ENCODE measurements around the gene SLC44A1.

The SLC44A1 gene

DNA sequence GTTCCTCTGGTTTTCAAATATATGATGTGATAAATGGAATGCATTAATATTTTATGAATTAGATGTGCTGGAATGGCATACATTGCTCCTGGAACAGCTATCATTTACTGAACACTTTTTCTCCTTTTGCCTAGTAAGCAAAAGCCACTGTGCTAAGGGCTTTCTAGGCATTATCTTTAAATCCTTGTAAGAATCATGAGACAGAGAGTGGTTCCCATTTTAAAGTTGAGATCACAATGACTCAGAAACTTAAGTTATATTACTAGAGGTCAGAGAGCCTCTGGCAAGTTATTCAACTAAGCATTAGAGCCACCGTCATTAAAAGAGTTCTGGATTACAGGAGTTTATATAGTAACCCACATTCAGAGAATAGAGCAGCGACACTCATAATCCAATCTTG is 176.7 kb downstream of the SLC44A1 start:
- no peak overlapping the region for H3K4me3 ChIP-seq (ENCODE audit: low read depth, low read length)
- no peaks in the 10 kb centered on the region for H3K27me3 ChIP-seq (ENCODE audit: insufficient read depth, low read length)
- H3K36me3 ChIP-seq (ENCODE audit: insufficient read depth, low read length) = no peaks in the 10 kb centered on the region
- no peaks in the 10 kb centered on the region for H3K79me2 ChIP-seq (ENCODE audit: control insufficient read depth, insufficient read depth, low read length, unreplicated experiment)
- H3K27ac ChIP-seq (ENCODE audit: low read depth, low read length) = no peak overlapping the region
- no peaks in the 10 kb centered on the region for H3K4me1 ChIP-seq (ENCODE audit: control insufficient read depth, insufficient read depth, low read length, unreplicated experiment)
- H2AFZ ChIP-seq (ENCODE audit: low read length, unreplicated experiment) = no peak overlapping the region

GRCh38 chr9:105421864-105422263 is 177.4 kb downstream of the SLC44A1 start:
- Histone ChIP-seq H3K36me3 (ENCODE audit: insufficient read depth, low read length) (no peaks in the 10 kb centered on the region), H3K27ac (ENCODE audit: low read depth, low read length) (no peak overlapping the region), H3K27me3 (ENCODE audit: insufficient read depth, low read length) (no peaks in the 10 kb centered on the region), H3K4me3 (ENCODE audit: low read depth, low read length) (no peak overlapping the region), H3K79me2 (ENCODE audit: control insufficient read depth, insufficient read depth, low read length, unreplicated experiment) (no peaks in the 10 kb centered on the region), H3K4me1 (ENCODE audit: control insufficient read depth, insufficient read depth, low read length, unreplicated experiment) (no peaks in the 10 kb centered on the region), H2AFZ (ENCODE audit: low read length, unreplicated experiment) (no peak overlapping the region)

DNA sequence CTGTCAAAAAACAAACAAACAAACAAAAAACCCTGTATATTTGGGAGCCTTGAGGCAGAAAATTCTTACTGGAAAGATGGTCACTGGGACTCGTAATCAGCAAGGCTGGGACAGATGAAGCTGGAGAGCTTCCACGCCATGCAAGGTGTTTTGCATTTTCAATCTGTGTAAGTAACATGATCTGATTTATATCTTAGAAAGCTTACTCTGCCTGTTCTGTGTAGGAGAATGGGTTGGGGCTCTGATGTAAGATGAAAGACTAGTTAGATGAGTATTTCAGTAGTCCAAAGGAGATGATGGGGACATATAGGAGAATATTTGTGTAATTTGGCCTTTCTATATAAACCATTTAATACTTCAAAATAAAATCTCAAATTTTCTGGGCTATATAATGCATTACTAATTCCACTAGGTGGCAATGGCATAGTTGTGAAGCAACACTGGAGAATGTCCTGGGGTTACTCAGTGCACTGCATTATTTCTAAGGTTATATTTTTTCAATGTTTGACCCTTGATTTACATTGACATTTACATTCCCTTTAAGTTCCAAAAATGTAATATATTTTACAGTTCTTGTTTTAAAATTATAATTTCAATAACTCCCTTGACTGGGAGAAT is 181.5 kb downstream of the SLC44A1 start:
- no peak overlapping the region for H2AFZ ChIP-seq (ENCODE audit: low read length, unreplicated experiment)
- no peaks in the 10 kb centered on the region for H3K4me1 ChIP-seq (ENCODE audit: control insufficient read depth, insufficient read depth, low read length, unreplicated experiment)
- H3K27ac ChIP-seq (ENCODE audit: low read depth, low read length) = no peak overlapping the region
- H3K79me2 ChIP-seq (ENCODE audit: control insufficient read depth, insufficient read depth, low read length, unreplicated experiment) = no peaks in the 10 kb centered on the region
- no peaks in the 10 kb centered on the region for H3K27me3 ChIP-seq (ENCODE audit: insufficient read depth, low read length)
- H3K36me3 ChIP-seq (ENCODE audit: insufficient read depth, low read length) = no peaks in the 10 kb centered on the region
- H3K4me3 ChIP-seq (ENCODE audit: low read depth, low read length) = no peak overlapping the region

- no peaks in the 10 kb centered on the region for H3K27me3 ChIP-seq (ENCODE audit: insufficient read depth, low read length)
- H3K36me3 ChIP-seq (ENCODE audit: insufficient read depth, low read length) = no peaks in the 10 kb centered on the region
- no peaks in the 10 kb centered on the region for H3K79me2 ChIP-seq (ENCODE audit: control insufficient read depth, insufficient read depth, low read length, unreplicated experiment)
- no peak overlapping the region for H2AFZ ChIP-seq (ENCODE audit: low read length, unreplicated experiment)
- H3K27ac ChIP-seq (ENCODE audit: low read depth, low read length) = no peak overlapping the region
- no peak overlapping the region for H3K4me3 ChIP-seq (ENCODE audit: low read depth, low read length)
- no peaks in the 10 kb centered on the region for H3K4me1 ChIP-seq (ENCODE audit: control insufficient read depth, insufficient read depth, low read length, unreplicated experiment)
These were observed 182.2 kb downstream of the SLC44A1 start for GRCh38 chr9:105426657-105427056.

DNA sequence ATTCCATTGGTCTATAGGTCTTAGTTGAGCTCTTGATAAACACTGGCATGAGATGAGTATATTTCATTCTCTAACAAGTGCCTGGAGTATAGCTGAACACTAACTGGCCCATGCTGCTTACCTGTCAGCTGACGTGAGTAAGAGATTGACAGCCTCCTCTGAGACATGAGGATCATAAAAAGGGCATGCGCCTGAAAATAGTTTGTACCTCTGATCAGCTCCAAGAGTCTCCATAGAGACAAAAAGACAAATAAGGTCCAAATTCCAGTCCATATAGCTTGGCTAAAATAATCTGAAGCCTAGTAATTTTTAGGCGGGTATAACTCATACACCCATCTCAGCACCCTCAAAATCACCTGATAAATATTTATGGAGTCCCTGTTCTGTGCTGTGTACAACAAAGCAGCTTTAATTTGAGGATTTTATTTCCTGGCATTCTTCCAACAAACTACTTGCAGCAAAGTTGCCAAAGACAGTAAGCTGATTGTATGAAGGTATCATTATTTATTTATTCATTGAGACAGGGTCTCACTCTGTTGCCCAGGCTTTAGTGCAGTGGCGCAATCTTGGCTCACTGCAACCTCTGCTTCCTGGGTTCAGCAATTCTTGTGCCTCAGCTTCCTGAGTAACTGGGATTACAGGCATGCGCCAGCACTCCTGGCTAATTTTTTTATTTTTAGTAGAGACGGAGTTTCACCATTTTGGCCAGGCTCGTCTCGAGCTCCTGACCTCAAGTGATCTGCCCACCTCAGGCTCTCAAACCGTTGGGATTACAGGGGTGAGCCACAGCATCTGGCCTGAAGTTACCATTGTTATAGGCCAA is 187.2 kb downstream of the SLC44A1 start:
- Histone ChIP-seq H3K4me1 (ENCODE audit: control insufficient read depth, insufficient read depth, low read length, unreplicated experiment) (no peaks in the 10 kb centered on the region), H3K4me3 (ENCODE audit: low read depth, low read length) (no peak overlapping the region), H3K27me3 (ENCODE audit: insufficient read depth, low read length) (no peaks in the 10 kb centered on the region), H3K27ac (ENCODE audit: low read depth, low read length) (no peak overlapping the region), H3K79me2 (ENCODE audit: control insufficient read depth, insufficient read depth, low read length, unreplicated experiment) (no peaks in the 10 kb centered on the region), H2AFZ (ENCODE audit: low read length, unreplicated experiment) (no peak overlapping the region), H3K36me3 (ENCODE audit: insufficient read depth, low read length) (no peaks in the 10 kb centered on the region)

GRCh38 chr9:105432247-105432842 is 187.9 kb downstream of the SLC44A1 start:
- Histone ChIP-seq H3K79me2 (ENCODE audit: control insufficient read depth, insufficient read depth, low read length, unreplicated experiment) (no peaks in the 10 kb centered on the region), H3K4me1 (ENCODE audit: control insufficient read depth, insufficient read depth, low read length, unreplicated experiment) (no peaks in the 10 kb centered on the region), H3K36me3 (ENCODE audit: insufficient read depth, low read length) (no peaks in the 10 kb centered on the region), H2AFZ (ENCODE audit: low read length, unreplicated experiment) (no peak overlapping the region), H3K4me3 (ENCODE audit: low read depth, low read length) (no peak overlapping the region), H3K27me3 (ENCODE audit: insufficient read depth, low read length) (no peaks in the 10 kb centered on the region), H3K27ac (ENCODE audit: low read depth, low read length) (no peak overlapping the region)

DNA sequence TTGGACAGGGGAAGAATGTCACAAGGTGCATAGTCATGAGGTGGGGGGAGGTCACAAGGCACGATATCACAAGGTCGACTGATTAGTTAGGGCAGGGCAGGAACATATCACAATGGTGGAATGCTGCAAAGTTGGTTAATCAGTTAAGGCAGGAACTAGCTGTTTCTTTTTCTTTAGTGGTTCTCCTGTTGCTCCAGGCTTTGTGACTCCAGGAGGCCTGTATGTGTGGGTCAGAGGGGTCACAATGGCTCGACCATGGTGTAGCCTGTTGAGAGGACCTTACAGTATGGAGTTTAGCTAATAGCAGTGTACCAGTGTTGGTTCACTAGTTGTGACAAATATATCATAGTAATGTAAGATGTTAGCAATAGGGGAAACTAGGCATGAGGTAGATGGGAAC is 191.0 kb downstream of the SLC44A1 start:
- Histone ChIP-seq H3K36me3 (ENCODE audit: insufficient read depth, low read length) (no peaks in the 10 kb centered on the region), H3K27ac (ENCODE audit: low read depth, low read length) (no peak overlapping the region), H2AFZ (ENCODE audit: low read length, unreplicated experiment) (no peak overlapping the region), H3K4me3 (ENCODE audit: low read depth, low read length) (no peak overlapping the region), H3K27me3 (ENCODE audit: insufficient read depth, low read length) (no peaks in the 10 kb centered on the region), H3K79me2 (ENCODE audit: control insufficient read depth, insufficient read depth, low read length, unreplicated experiment) (no peaks in the 10 kb centered on the region), H3K4me1 (ENCODE audit: control insufficient read depth, insufficient read depth, low read length, unreplicated experiment) (no peaks in the 10 kb centered on the region)

DNA sequence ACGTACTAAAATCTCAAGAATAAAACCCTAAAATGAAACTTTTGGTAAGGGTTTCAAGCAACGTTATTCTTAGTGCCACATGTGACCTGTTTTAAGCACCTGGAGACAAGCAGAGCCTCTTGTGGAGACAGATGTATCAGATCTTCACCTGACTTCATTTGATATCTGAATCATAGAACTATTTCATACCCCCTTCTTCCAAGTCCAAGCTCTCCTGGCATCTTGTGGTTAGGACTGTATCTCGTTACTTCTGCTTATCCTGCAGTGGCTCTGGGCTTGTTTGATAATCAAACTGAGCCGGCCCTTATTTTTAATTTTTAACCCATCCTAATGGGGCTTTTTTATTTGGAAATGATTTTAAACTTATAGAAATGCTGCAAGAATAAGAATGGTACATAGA is 192.3 kb downstream of the SLC44A1 start:
- no peaks in the 10 kb centered on the region for H3K79me2 ChIP-seq (ENCODE audit: control insufficient read depth, insufficient read depth, low read length, unreplicated experiment)
- H3K4me1 ChIP-seq (ENCODE audit: control insufficient read depth, insufficient read depth, low read length, unreplicated experiment) = no peaks in the 10 kb centered on the region
- H3K27ac ChIP-seq (ENCODE audit: low read depth, low read length) = no peak overlapping the region
- no peaks in the 10 kb centered on the region for H3K36me3 ChIP-seq (ENCODE audit: insufficient read depth, low read length)
- H3K4me3 ChIP-seq (ENCODE audit: low read depth, low read length) = no peak overlapping the region
- no peaks in the 10 kb centered on the region for H3K27me3 ChIP-seq (ENCODE audit: insufficient read depth, low read length)
- no peak overlapping the region for H2AFZ ChIP-seq (ENCODE audit: low read length, unreplicated experiment)

GRCh38 chr9:105437704-105438103 is 193.3 kb downstream of the SLC44A1 start:
- H3K36me3 ChIP-seq (ENCODE audit: insufficient read depth, low read length) = no peaks in the 10 kb centered on the region
- no peaks in the 10 kb centered on the region for H3K27me3 ChIP-seq (ENCODE audit: insufficient read depth, low read length)
- H2AFZ ChIP-seq (ENCODE audit: low read length, unreplicated experiment) = no peak overlapping the region
- H3K79me2 ChIP-seq (ENCODE audit: control insufficient read depth, insufficient read depth, low read length, unreplicated experiment) = no peaks in the 10 kb centered on the region
- no peaks in the 10 kb centered on the region for H3K4me1 ChIP-seq (ENCODE audit: control insufficient read depth, insufficient read depth, low read length, unreplicated experiment)
- H3K27ac ChIP-seq (ENCODE audit: low read depth, low read length) = no peak overlapping the region
- H3K4me3 ChIP-seq (ENCODE audit: low read depth, low read length) = no peak overlapping the region

DNA sequence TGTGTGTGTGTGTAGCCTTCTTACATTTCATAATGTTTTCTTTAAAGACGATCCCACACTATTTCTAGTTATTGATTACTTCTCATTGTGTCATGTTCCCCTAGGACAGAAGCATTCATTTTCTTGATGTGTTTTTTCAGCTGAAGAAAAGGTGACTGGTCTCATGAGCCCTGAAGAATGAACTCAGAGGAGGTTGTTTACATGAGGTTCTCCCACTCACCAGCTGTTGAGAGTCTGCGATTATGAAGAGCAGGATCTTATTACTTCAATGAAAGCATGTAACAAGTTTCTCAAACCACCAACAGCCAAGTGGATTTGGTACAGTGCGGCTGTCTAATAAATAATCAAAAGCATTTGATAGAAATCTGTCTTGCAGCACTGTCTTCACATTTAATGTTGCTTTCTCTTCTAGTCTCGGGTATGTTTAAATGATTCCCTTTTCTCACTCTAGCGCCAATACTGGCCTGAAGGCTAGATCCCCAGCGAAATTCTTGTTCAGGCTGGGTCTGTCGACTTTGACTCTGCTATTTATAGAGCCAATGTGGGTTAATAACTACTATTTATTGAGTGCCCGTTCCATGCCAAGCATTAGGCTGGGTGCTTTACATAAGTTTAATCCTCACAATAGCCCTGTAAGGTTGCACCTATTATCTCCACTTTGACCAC is 193.8 kb downstream of the SLC44A1 start:
- Histone ChIP-seq H3K27me3 (ENCODE audit: insufficient read depth, low read length) (no peaks in the 10 kb centered on the region), H2AFZ (ENCODE audit: low read length, unreplicated experiment) (no peak overlapping the region), H3K36me3 (ENCODE audit: insufficient read depth, low read length) (no peaks in the 10 kb centered on the region), H3K4me1 (ENCODE audit: control insufficient read depth, insufficient read depth, low read length, unreplicated experiment) (no peaks in the 10 kb centered on the region), H3K27ac (ENCODE audit: low read depth, low read length) (no peak overlapping the region), H3K4me3 (ENCODE audit: low read depth, low read length) (no peak overlapping the region), H3K79me2 (ENCODE audit: control insufficient read depth, insufficient read depth, low read length, unreplicated experiment) (no peaks in the 10 kb centered on the region)

All from ACC112 (cell line).